Measurements from ENCODE around the gene TMEM74B.

TMEM74B gene

GRCh38 chr20:1215386-1216170 is 30.8 kb upstream of the TMEM74B start:
- 0 out of 2 replicates have a peak, but pooled peaks cover 2% of the 10 kb centered on the region for H3K4me1 ChIP-seq (ENCODE audit: control insufficient read depth, insufficient read depth, low read length)
- no peak for DNase-seq (ENCODE audit: low read depth, low spot score)
- no peaks in the 10 kb centered on the region for H3K36me3 ChIP-seq (ENCODE audit: control insufficient read depth, insufficient read depth, low read length)
- H3K27ac ChIP-seq (ENCODE audit: low read length) = no peak overlapping the region
- no peaks in the 10 kb centered on the region for H3K9me3 ChIP-seq (ENCODE audit: control insufficient read depth, insufficient read depth, low read length)
- H3K27me3 ChIP-seq (ENCODE audit: control insufficient read depth, insufficient read depth, low read length) = no peaks in the 10 kb centered on the region
- H3K4me3 ChIP-seq (ENCODE audit: low read length) = no peak overlapping the region
- WGBS (ENCODE audit: insufficient coverage, insufficient read length) = no CpG with 5 or more reads among the region's 11 CpGs

DNA sequence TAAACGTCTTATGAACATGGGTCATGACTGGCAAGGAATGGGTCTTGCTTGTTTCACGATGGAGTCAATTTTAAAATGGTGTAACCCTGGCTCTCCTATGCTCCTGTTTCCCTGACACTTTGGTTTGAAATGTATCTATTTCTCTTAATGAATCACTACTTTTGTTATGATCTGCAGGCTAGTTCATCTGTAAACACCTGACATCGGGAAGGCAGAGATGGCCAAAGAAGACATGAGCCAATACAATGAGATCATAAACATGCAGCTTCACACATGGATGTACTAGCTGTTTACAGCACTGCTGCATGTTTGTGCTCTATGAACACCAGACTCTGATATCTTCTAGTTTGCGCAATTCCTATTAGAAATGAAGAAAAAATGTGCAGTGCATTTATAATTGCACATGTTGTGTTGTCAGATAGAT is 30.1 kb upstream of the TMEM74B start:
- no peak overlapping the region for H3K27ac ChIP-seq (ENCODE audit: low read length)
- no peak for DNase-seq (ENCODE audit: low read depth, low spot score)

DNA sequence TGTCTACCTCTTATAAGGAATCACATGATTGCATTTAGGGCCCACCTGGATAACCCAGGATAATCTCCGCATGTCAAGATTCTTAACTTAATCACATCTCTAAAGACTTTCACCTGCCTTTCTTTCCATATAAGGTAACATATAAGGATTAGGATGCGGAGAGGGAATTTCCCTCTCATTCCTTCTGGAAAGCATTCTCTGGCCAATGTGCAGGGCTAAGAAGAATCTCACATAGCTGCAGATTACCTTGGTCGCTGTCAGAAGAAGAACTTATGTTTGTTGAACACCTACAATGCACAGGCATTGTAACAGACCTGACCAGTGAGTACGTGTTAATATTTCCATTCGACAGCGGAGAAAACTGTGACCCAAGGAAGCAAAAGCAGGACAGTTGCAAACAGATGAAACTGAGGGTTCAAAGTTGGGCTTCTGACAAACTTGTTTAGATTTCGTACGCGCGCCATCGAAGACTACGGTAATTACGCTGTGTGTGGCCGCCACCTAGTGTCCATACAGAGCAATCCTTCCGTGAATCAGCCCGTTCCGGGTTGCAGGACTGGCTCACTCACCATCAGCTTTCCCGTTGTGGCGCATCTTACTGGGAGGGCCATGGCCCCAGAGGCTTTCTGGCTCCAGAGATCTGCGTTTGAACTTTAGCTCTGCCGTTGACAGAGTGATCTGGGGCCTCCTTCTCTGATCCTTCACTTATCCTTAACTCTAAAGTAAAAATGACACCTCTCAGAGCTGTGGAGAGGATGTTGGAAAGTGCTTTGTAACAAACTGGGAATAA is 28.0 kb upstream of the TMEM74B start:
- Histone ChIP-seq H3K36me3 (ENCODE audit: control insufficient read depth, insufficient read depth, low read length) (no peaks in the 10 kb centered on the region), H3K4me3 (ENCODE audit: low read length) (no peak overlapping the region), H3K27ac (ENCODE audit: low read length) (no peak overlapping the region), H3K4me1 (ENCODE audit: control insufficient read depth, insufficient read depth, low read length) (0 out of 2 replicates have a peak, but pooled peaks cover 2% of the 10 kb centered on the region), H3K9me3 (ENCODE audit: control insufficient read depth, insufficient read depth, low read length) (no peaks in the 10 kb centered on the region), H3K27me3 (ENCODE audit: control insufficient read depth, insufficient read depth, low read length) (no peaks in the 10 kb centered on the region)
- no CpG with 5 or more reads among the region's 21 CpGs for WGBS (ENCODE audit: insufficient coverage, insufficient read length)
- DNase-seq (ENCODE audit: low read depth, low spot score) = peak; percentile 73

More for the DNA sequence above, 30.1 kb upstream of the TMEM74B start:
- H3K9me3 ChIP-seq (ENCODE audit: control insufficient read depth, insufficient read depth, low read length) = no peaks in the 10 kb centered on the region
- no peaks in the 10 kb centered on the region for H3K27me3 ChIP-seq (ENCODE audit: control insufficient read depth, insufficient read depth, low read length)
- WGBS (ENCODE audit: insufficient coverage, insufficient read length) = no CpG with 5 or more reads among the region's 4 CpGs
- H3K4me3 ChIP-seq (ENCODE audit: low read length) = no peak overlapping the region
- H3K36me3 ChIP-seq (ENCODE audit: control insufficient read depth, insufficient read depth, low read length) = no peaks in the 10 kb centered on the region
- 0 out of 2 replicates have a peak, but pooled peaks cover 2% of the 10 kb centered on the region for H3K4me1 ChIP-seq (ENCODE audit: control insufficient read depth, insufficient read depth, low read length)

GRCh38 chr20:1212023-1212422 is 27.2 kb upstream of the TMEM74B start:
- Histone ChIP-seq H3K9me3 (ENCODE audit: control insufficient read depth, insufficient read depth, low read length) (no peaks in the 10 kb centered on the region), H3K4me3 (ENCODE audit: low read length) (no peak overlapping the region), H3K36me3 (ENCODE audit: control insufficient read depth, insufficient read depth, low read length) (no peaks in the 10 kb centered on the region), H3K27me3 (ENCODE audit: control insufficient read depth, insufficient read depth, low read length) (no peaks in the 10 kb centered on the region), H3K4me1 (ENCODE audit: control insufficient read depth, insufficient read depth, low read length) (0 out of 2 replicates have a peak, but pooled peaks cover 2% of the 10 kb centered on the region), H3K27ac (ENCODE audit: low read length) (no peak overlapping the region)
- no peak for DNase-seq (ENCODE audit: low read depth, low spot score)

DNA sequence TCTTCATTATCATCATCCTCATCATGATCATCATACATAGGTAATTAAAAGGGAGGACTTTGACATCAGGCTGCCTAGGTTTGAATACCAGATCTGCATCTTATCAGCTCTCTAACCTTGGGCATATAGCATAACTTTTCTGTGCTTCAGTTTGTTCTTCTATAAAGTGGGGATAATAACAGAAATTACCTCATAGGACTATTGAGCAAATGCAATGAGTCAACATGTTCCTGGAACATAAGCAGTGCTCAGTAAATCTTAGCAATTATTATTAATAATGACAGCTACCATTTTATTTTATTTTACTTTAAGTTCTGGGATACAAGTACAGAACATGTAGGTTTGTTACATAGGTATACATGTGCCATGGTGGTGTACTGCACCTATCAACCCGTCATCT is 25.7 kb upstream of the TMEM74B start:
- Histone ChIP-seq H3K9me3 (ENCODE audit: control insufficient read depth, insufficient read depth, low read length) (no peaks in the 10 kb centered on the region), H3K27me3 (ENCODE audit: control insufficient read depth, insufficient read depth, low read length) (no peaks in the 10 kb centered on the region), H3K4me1 (ENCODE audit: control insufficient read depth, insufficient read depth, low read length) (0 out of 2 replicates have a peak, but pooled peaks cover 2% of the 10 kb centered on the region), H3K27ac (ENCODE audit: low read length) (no peak overlapping the region), H3K36me3 (ENCODE audit: control insufficient read depth, insufficient read depth, low read length) (no peaks in the 10 kb centered on the region), H3K4me3 (ENCODE audit: low read length) (no peak overlapping the region)
- no CpG with 5 or more reads among the region's 1 CpG for WGBS (ENCODE audit: insufficient coverage, insufficient read length)
- DNase-seq (ENCODE audit: low read depth, low spot score) = no peak

DNA sequence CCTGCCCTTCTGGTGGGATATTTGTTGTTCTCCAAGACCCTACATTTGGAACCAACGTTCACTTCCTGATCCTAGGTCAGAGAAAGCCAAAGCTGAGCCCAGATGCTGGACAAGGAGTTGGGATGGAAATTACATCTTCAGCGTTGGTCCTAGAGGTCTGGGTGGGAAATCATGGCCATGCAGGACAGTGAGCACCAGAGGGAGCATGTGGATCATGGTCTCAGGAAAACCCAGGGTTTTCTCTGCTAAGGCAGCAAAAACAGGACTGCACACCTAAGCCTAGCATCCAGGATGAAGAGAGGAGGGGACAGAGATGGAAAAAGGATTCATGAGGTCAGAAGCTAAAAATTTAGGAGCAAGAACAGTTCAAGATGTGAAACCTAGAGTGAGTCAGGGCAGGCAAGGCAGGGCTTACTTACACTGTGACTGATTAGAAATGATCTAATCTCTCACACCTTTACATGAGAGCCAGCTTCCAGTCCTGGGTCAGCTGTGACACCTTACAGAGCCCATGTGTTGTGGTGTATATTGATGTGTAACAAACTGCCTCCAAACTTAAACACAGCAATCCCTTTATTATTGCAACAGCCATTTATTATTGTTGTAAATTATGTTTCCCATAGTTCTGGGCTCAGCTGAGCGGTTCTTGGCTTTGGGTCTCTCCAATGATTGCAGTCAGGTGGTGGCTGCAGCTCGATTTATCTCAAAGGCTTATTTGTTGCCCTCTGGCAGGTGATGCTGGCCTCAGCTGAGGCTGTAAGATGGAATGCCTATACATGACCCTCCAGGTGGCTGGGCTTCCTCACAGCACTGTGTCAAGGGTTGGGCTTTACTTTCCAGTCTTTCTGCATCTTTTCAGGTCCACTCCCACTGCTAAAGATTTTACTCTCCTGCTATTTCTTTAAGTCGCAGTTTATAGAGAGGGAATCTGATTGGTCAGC is 24.9 kb upstream of the TMEM74B start:
- Histone ChIP-seq H3K27me3 (ENCODE audit: control insufficient read depth, insufficient read depth, low read length) (no peaks in the 10 kb centered on the region), H3K27ac (ENCODE audit: low read length) (no peak overlapping the region), H3K4me3 (ENCODE audit: low read length) (no peak overlapping the region), H3K36me3 (ENCODE audit: control insufficient read depth, insufficient read depth, low read length) (no peaks in the 10 kb centered on the region), H3K9me3 (ENCODE audit: control insufficient read depth, insufficient read depth, low read length) (no peaks in the 10 kb centered on the region), H3K4me1 (ENCODE audit: control insufficient read depth, insufficient read depth, low read length) (0 out of 2 replicates have a peak, but pooled peaks cover 2% of the 10 kb centered on the region)
- DNase-seq (ENCODE audit: low read depth, low spot score) = no peak
- no CpG with 5 or more reads among the region's 5 CpGs for WGBS (ENCODE audit: insufficient coverage, insufficient read length)

DNA sequence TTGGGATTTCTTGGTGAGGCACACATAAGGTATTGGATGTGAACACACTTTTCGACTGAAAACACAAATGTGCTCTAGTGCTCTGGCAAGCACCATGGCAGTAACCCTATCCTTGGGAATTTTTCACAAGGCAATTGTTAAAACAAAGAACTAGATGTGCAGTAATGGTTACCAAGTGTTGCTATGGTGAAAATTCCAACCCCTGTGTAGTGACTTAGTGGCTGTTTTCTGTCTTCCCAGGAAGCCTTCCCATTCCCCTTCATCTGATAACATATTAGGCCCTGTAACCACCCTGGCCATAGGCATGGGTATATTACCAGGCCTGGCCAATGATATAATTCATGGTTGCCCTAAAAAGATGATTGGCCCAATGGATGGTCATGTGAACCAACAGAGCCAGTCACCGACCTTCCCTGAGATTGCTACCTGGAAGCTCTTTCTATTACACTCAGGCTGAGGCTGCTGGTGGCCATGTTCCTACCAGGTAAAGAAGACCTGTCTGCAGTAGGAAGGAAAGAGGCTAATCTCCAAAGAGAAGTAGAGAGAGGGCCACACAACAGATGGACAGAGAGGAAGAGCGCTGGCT is 22.6 kb upstream of the TMEM74B start:
- Histone ChIP-seq H3K27me3 (ENCODE audit: control insufficient read depth, insufficient read depth, low read length) (no peaks in the 10 kb centered on the region), H3K27ac (ENCODE audit: low read length) (no peak overlapping the region), H3K36me3 (ENCODE audit: control insufficient read depth, insufficient read depth, low read length) (no peaks in the 10 kb centered on the region), H3K9me3 (ENCODE audit: control insufficient read depth, insufficient read depth, low read length) (no peaks in the 10 kb centered on the region), H3K4me1 (ENCODE audit: control insufficient read depth, insufficient read depth, low read length) (0 out of 2 replicates have a peak, but pooled peaks cover 2% of the 10 kb centered on the region), H3K4me3 (ENCODE audit: low read length) (no peak overlapping the region)
- DNase-seq (ENCODE audit: low read depth, low spot score) = no peak
- WGBS (ENCODE audit: insufficient coverage, insufficient read length) = no CpG with 5 or more reads among the region's 3 CpGs

- no CpG with 5 or more reads among the region's 19 CpGs for WGBS (ENCODE audit: insufficient coverage, insufficient read length)
- no peaks in the 10 kb centered on the region for H3K36me3 ChIP-seq (ENCODE audit: control insufficient read depth, insufficient read depth, low read length)
- no peaks in the 10 kb centered on the region for H3K9me3 ChIP-seq (ENCODE audit: control insufficient read depth, insufficient read depth, low read length)
- no peak for DNase-seq (ENCODE audit: low read depth, low spot score)
- H3K4me3 ChIP-seq (ENCODE audit: low read length) = no peak overlapping the region
- no peak overlapping the region for H3K27ac ChIP-seq (ENCODE audit: low read length)
- H3K4me1 ChIP-seq (ENCODE audit: control insufficient read depth, insufficient read depth, low read length) = no peaks in the 10 kb centered on the region
- no peaks in the 10 kb centered on the region for H3K27me3 ChIP-seq (ENCODE audit: control insufficient read depth, insufficient read depth, low read length)
These were observed 21.8 kb upstream of the TMEM74B start for GRCh38 chr20:1206366-1207148.

DNA sequence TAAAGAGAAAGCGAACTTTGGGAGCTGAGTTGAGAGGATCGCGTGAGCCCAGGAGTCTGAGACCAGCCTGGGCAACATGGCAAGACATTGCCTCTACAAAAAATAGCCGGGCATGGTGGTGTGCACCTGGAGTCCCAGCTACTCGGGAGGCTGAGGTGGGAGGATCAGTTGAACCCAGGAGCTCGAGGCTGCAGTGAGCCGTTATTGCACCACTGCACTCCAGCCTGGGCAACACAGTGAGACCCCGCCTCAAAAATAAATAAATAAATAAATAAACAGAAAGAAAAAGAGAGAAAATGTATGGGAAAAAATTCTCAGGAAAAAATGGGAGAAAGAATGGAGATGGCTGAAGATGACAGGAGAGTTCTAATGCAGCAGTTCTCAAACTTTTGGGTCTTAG is 21.0 kb upstream of the TMEM74B start:
- Histone ChIP-seq H3K27ac (ENCODE audit: low read length) (no peak overlapping the region), H3K4me1 (ENCODE audit: control insufficient read depth, insufficient read depth, low read length) (no peaks in the 10 kb centered on the region), H3K9me3 (ENCODE audit: control insufficient read depth, insufficient read depth, low read length) (no peaks in the 10 kb centered on the region), H3K36me3 (ENCODE audit: control insufficient read depth, insufficient read depth, low read length) (no peaks in the 10 kb centered on the region), H3K4me3 (ENCODE audit: low read length) (no peak overlapping the region), H3K27me3 (ENCODE audit: control insufficient read depth, insufficient read depth, low read length) (no peaks in the 10 kb centered on the region)
- no CpG with 5 or more reads among the region's 8 CpGs for WGBS (ENCODE audit: insufficient coverage, insufficient read length)
- DNase-seq (ENCODE audit: low read depth, low spot score) = no peak
